GM12874 (cell line): Measurements from ENCODE around the gene BLOC1S6.
A peak's percentile ranks its signal among the peaks of the same experiment; 100 is the strongest.

Experiments used
- TF ChIP-seq, protein P1 (sequence below): IDR thresholded peaks from 2 replicates; pipeline ENCODE4 v1.5.1; 2011; ENCODE audit warnings: low read depth, mild to moderate bottlenecking, control low read depth, low read length, moderate library complexity; ENCODE audit not compliant: insufficient read depth

BLOC1S6 gene

DNA sequence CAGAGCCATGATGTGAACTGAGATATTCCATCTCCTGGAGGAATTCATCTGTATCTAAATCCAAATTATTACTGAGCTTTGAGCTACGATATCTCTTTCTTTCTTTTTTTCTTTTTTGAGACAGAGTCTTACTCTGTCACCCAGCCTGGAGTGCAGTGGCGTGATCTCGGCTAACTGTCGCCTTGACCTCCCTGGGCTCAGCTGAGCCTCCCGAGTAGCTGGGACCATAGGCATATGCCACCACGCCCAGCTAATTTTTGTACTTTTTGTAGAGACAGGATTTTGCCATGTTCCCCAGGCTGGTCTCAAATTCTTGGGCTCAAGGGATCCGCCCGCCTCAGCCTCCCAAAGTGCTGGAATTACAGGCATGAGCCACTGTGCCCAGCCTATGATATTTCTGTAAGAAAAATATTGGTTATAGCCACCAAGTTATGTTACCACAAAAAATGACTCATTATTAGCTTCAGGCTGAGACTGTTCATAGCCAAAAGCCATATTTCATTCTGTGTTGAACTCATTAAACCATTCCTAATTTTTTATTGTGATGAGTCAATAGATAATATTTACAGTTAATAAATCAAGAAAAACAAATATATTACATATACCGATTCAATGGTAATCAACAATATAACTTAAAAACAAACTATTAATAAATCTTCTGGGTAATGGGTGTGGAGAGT, 37.5 kb upstream of the BLOC1S6 start:
- TF ChIP-seq, protein P1, sequence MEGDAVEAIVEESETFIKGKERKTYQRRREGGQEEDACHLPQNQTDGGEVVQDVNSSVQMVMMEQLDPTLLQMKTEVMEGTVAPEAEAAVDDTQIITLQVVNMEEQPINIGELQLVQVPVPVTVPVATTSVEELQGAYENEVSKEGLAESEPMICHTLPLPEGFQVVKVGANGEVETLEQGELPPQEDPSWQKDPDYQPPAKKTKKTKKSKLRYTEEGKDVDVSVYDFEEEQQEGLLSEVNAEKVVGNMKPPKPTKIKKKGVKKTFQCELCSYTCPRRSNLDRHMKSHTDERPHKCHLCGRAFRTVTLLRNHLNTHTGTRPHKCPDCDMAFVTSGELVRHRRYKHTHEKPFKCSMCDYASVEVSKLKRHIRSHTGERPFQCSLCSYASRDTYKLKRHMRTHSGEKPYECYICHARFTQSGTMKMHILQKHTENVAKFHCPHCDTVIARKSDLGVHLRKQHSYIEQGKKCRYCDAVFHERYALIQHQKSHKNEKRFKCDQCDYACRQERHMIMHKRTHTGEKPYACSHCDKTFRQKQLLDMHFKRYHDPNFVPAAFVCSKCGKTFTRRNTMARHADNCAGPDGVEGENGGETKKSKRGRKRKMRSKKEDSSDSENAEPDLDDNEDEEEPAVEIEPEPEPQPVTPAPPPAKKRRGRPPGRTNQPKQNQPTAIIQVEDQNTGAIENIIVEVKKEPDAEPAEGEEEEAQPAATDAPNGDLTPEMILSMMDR = no peak

DNA sequence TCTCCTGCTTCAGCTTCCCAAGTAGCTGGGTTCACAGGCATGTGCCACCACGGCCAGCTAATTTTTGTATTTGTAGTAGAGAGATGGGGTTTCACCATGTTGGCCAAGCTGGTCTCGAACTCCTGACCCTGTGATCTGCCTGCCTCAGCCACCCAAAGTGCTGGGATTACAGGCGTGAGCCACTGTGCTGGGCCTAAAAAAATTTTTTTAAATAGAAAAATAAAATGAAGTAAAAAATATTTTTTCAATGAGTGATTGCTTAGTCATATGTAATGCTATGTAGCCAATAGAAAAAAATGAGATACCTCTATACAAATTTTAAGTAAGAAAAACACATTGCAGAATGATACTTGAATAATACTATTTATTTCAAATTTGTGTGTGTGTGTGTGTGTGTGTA, 36.7 kb upstream of the BLOC1S6 start:
- TF ChIP-seq, protein P1 = no peak

- TF ChIP-seq, protein P1 = no peak
Observed at GRCh38 chr15:45551676-45552075, 35.5 kb upstream of the BLOC1S6 start.

DNA sequence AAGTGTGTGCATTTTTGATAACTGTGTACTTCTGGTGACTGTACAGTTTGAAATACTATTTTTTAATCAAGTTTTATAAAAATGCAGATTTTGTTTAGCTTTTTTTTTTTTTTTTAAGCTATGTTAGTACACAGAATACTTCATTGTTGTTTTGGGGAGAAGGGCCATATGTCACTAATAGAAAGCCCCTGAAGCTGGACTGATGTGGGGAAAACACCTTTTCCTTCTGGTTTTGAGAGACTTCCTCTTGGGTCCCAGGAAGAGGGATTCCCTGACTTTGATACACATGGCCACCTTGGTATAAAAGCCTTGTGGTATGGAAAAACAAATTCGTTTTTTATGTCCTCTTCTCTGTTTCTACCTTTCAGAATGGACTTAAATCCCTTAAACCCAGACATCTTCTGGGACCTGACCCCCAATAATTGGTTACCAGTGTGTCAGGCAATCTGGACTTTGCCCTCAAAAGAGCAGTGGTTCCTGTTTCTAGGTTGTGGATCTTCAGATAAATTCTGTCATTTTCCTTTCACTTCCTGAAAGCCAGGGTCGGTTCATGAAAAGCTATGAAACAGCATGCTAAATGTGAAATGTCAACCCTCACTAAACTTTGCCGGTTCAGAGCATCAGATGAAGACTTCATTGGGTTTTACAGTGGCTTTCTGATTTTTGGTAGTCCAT, 31.1 kb upstream of the BLOC1S6 start:
- TF ChIP-seq, protein P1 = no peak

DNA sequence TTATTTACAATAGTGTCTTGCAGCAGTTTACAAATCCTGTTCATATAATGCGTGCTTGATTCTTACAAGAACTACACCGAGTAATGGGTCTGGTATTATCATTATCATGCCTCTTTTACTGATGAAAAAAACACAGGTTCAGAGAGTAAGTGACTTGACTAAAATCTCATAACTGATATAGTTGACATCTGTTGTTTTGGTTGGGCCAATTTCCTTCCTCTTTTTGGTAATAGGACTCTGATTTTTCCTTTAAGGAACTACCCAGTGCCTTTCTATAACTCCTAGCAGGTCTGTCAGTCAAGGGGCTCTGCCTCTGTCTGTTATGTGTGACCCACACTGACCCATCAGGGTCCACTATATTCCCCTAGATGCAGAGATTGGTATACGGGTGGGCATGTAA, 14.6 kb upstream of the BLOC1S6 start:
- TF ChIP-seq, protein P1 = no peak

GRCh38 chr15:45573961-45574629, 13.1 kb upstream of the BLOC1S6 start:
- TF ChIP-seq, protein P1 = peak; percentile 21; the same call in 1 of the 2 replicates

- TF ChIP-seq, protein P1 = no peak
Observed at GRCh38 chr15:45581919-45582318, 5.3 kb upstream of the BLOC1S6 start.
